Breast epithelium (tissue), 3 donors: ENCODE measurements around the gene MRPL54.

Source experiments
- CTCF ChIP-seq, 3 donors: fragments of 450-650 bp; IDR thresholded peaks; one replicate each; pipeline ENCODE4 v1.5.1; 2016 to 2017; ENCODE audit warnings: antibody characterized with exemption in 3 of 3, mild to moderate bottlenecking in 3 of 3, moderate library complexity in 3 of 3
- POLR2A ChIP-seq: fragments of 450-650 bp; IDR thresholded peaks from one replicate; pipeline ENCODE4 v1.6.1; 2016; ENCODE audit warnings: antibody characterized with exemption, mild to moderate bottlenecking, moderate library complexity
- POLR2AphosphoS5 ChIP-seq, 3 donors: sonication (generic); formaldehyde crosslinking; IDR thresholded peaks; one replicate each; pipeline ENCODE4 v1.6.1; 2017; ENCODE audit warnings: antibody characterized with exemption in 3 of 3

DNA sequence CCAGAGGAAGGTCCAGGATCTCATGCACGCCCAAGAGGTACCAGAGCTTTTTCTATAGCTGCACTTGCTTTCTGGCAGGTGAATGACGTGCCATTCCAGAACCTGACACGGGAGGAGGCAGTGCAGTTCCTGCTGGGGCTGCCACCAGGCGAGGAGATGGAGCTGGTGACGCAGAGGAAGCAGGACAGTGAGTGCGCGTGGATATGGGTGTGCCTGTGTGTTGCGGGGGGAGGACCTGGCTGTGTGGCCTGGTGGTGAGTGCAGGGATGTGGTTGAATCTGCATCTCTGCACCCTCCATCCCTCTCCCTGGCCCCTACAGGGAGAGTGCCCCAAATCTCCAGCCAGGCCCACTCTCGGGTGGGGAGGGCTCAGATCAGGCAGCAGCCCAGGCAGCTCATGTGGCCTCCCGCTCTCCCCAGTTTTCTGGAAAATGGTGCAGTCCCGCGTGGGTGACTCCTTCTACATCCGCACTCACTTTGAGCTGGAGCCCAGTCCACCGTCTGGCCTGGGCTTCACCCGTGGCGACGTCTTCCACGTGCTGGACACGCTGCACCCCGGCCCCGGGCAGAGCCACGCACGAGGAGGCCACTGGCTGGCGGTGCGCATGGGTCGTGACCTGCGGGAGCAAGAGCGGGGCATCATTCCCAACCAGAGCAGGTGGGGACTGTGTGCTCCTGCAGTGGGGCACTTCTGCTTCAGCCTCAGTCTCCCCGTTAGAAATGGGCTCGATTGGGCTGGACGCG, 23.8 kb upstream of the MRPL54 start:
- no peak for TF ChIP-seq CTCF (IDR thresholded peaks at IDR 0.05)
- no peak for TF ChIP-seq POLR2A
- TF ChIP-seq POLR2AphosphoS5 (IDR thresholded peaks at IDR 0.05) = no peak
